Peyer's patch (tissue), 4 donors: Measurements from ENCODE around the gene A2M. TPM values are rescaled to one million over a fixed set of nuclear protein-coding genes. Genes with fewer than 3 reads are reported as not detected.

ENCODE experiments used
- DNase-seq, 3 donors: peaks; one replicate each; pipeline ENCODE4 v3.0.0-alpha.2; 2017 to 2019
- H3K27ac ChIP-seq, 4 donors: fragments of 200-600 bp; sonication (generic); one replicate each; pipeline ENCODE4 v1.5.1; 2016 to 2019
- H3K27me3 ChIP-seq, 2 donors: fragments of 200-600 bp; sonication (generic); one replicate each; pipeline ENCODE4 v1.5.1; 2019
- H3K36me3 ChIP-seq, 3 donors: fragments of 200-600 bp; sonication (generic); one replicate each; pipeline ENCODE4 v1.5.1; 2016 to 2019
- H3K4me1 ChIP-seq, 4 donors: fragments of 200-600 bp; sonication (generic); one replicate each; pipeline ENCODE4 v1.5.1; 2016 to 2019
- H3K4me3 ChIP-seq, 4 donors: fragments of 200-600 bp; sonication (generic); 1 replicate in 3 of 4; 2 replicates in 1 of 4; pipeline ENCODE4 v1.5.1; 2016 to 2019; ENCODE audit warnings: mild to moderate bottlenecking in 1 of 4
- H3K9me3 ChIP-seq, 4 donors: fragments of 200-600 bp; sonication (generic); one replicate each; pipeline ENCODE4 v1.5.1; 2016 to 2019; ENCODE audit warnings: mild to moderate bottlenecking in 1 of 4
- CTCF ChIP-seq, 6 experiments: fragments of 450-650 bp in 4 of 6; fragments of 200-600 bp in 2 of 6; sonication (generic) in 1 of 6; IDR thresholded peaks; one replicate each; pipeline ENCODE4 v1.5.1; 2017 to 2019; ENCODE audit warnings: antibody characterized with exemption in 6 of 6, mild to moderate bottlenecking in 3 of 6, moderate library complexity in 1 of 6
- POLR2A ChIP-seq, 2 donors: fragments of 450-650 bp; IDR thresholded peaks; one replicate each; pipeline ENCODE4 v1.5.1; 2017; ENCODE audit warnings: antibody characterized with exemption in 2 of 2, mild to moderate bottlenecking in 2 of 2, moderate library complexity in 2 of 2
- total RNA-seq, 4 donors: library from RNA; depleted of rRNA; stranded (reverse); fragments of >200 nt; gene quantifications; one replicate each; pipeline ENCODE4 v1.1.0, GENCODE V29; 2016

The A2M gene
- total RNA-seq, 4 donors from 2014 or later = 39.8 to 201 (median 88.8) TPM

GRCh38 chr12:9111525-9111924, 4.2 kb downstream of the A2M start:
- no peak overlapping the region for H3K4me3 ChIP-seq
- no peak overlapping the region for H3K27ac ChIP-seq
- no peaks in the 10 kb centered on the region for H3K9me3 ChIP-seq
- peaks cover 0 to 6% (median 0%) of the 10 kb centered on the region in 3 donors for H3K36me3 ChIP-seq
- DNase-seq = no peak
- H3K4me1 ChIP-seq = no peaks in the 10 kb centered on the region
- no peaks in the 10 kb centered on the region for H3K27me3 ChIP-seq
- no peak for TF ChIP-seq CTCF (IDR thresholded peaks at IDR 0.05)
- TF ChIP-seq POLR2A (IDR thresholded peaks at IDR 0.05) = no peak

- Histone ChIP-seq H3K4me1 (no peaks in the 10 kb centered on the region), H3K27me3 (no peaks in the 10 kb centered on the region), H3K4me3 (no peak overlapping the region), H3K9me3 (no peaks in the 10 kb centered on the region), H3K36me3 (peaks cover 0 to 14% (median 0%) of the 10 kb centered on the region in 3 donors), H3K27ac (no peak overlapping the region)
- TF ChIP-seq CTCF (IDR thresholded peaks at IDR 0.05) (no peak), POLR2A (IDR thresholded peaks at IDR 0.05) (no peak)
- DNase-seq = no peak
These were observed 5.8 kb downstream of the A2M start for GRCh38 chr12:9109737-9110491.

GRCh38 chr12:9109213-9109522, 6.6 kb downstream of the A2M start:
- Histone ChIP-seq H3K9me3 (no peaks in the 10 kb centered on the region), H3K4me1 (no peaks in the 10 kb centered on the region), H3K36me3 (peaks cover 0 to 16% (median 0%) of the 10 kb centered on the region in 3 donors), H3K27ac (no peak overlapping the region), H3K4me3 (no peak overlapping the region), H3K27me3 (no peaks in the 10 kb centered on the region)
- TF ChIP-seq POLR2A (IDR thresholded peaks at IDR 0.05) = no peak
- no peak for TF ChIP-seq CTCF (IDR thresholded peaks at IDR 0.05)
- DNase-seq = no peak

GRCh38 chr12:9108504-9109212, 7.1 kb downstream of the A2M start:
- no peak overlapping the region for H3K27ac ChIP-seq
- H3K27me3 ChIP-seq = no peaks in the 10 kb centered on the region
- no peaks in the 10 kb centered on the region for H3K9me3 ChIP-seq
- H3K4me3 ChIP-seq = no peak overlapping the region
- H3K4me1 ChIP-seq = no peaks in the 10 kb centered on the region
- no peak for TF ChIP-seq POLR2A (IDR thresholded peaks at IDR 0.05)
- no peak for TF ChIP-seq CTCF (IDR thresholded peaks at IDR 0.05)
- peaks cover 0 to 19% (median 0%) of the 10 kb centered on the region in 3 donors for H3K36me3 ChIP-seq
- no peak for DNase-seq

- H3K36me3 ChIP-seq = peaks cover 0 to 22% (median 0%) of the 10 kb centered on the region in 3 donors
- DNase-seq = no peak
- no peak overlapping the region for H3K27ac ChIP-seq
- TF ChIP-seq POLR2A (IDR thresholded peaks at IDR 0.05) (no peak), CTCF (IDR thresholded peaks at IDR 0.05) (no peak)
- H3K27me3 ChIP-seq = no peaks in the 10 kb centered on the region
- H3K4me1 ChIP-seq = no peaks in the 10 kb centered on the region
- no peaks in the 10 kb centered on the region for H3K9me3 ChIP-seq
- no peak overlapping the region for H3K4me3 ChIP-seq
These were observed 8.2 kb downstream of the A2M start for GRCh38 chr12:9107542-9107873.
